VCaP (cell line): Measurements from ENCODE around the gene SPRR5.

ENCODE experiments used
- H3K27ac ChIP-seq: fragments of 450-650 bp; 2 replicates; pipeline ENCODE4 v1.5.1; 2017
- CTCF ChIP-seq: fragments of 450-650 bp; conservative IDR thresholded peaks from 2 replicates; pipeline ENCODE4 v1.5.1; 2017; ENCODE audit warnings: mild to moderate bottlenecking, moderate library complexity

The SPRR5 gene

GRCh38 chr1:152969036-152969435 is 22.0 kb downstream of the SPRR5 start:
- TF ChIP-seq CTCF: no peak
- no peak overlapping the region for H3K27ac ChIP-seq

- no peak for TF ChIP-seq CTCF
- no peak within 1 kb of the TSS for H3K27ac ChIP-seq
Observed at GRCh38 chr1:152970495-152970894, 23.5 kb downstream of the SPRR5 start, which contains the start of gene SPRR4. Gene SPRR4, plus strand, starts transcription at chr1:152970648. Its CDS starts 1,243 bp downstream, at chr1:152971891.

GRCh38 chr1:152972196-152972886 is 25.3 kb downstream of the SPRR5 start:
- no peak for TF ChIP-seq CTCF

GRCh38 chr1:152976688-152977087 is 29.7 kb downstream of the SPRR5 start:
- no peak overlapping the region for H3K27ac ChIP-seq
- no peak for TF ChIP-seq CTCF

More at GRCh38 chr1:152972196-152972886, 25.3 kb downstream of the SPRR5 start:
- no peak overlapping the region for H3K27ac ChIP-seq

GRCh38 chr1:152977614-152978013 is 30.6 kb downstream of the SPRR5 start:
- H3K27ac ChIP-seq: no peak overlapping the region
- no peak for TF ChIP-seq CTCF

GRCh38 chr1:152980676-152981075 is 33.7 kb downstream of the SPRR5 start:
- no peak for TF ChIP-seq CTCF
- no peak overlapping the region for H3K27ac ChIP-seq

GRCh38 chr1:152981146-152981871 is 34.3 kb downstream of the SPRR5 start:
- TF ChIP-seq CTCF: no peak
- no peak overlapping the region for H3K27ac ChIP-seq
